CD4-positive, alpha-beta T cell (primary cell): Measurements from ENCODE around the gene SOSTDC1. TPM values are rescaled to one million over a fixed set of nuclear protein-coding genes. Genes with fewer than 3 reads are reported as not detected.

Experiments used
- ATAC-seq: fragments of 200-7000 bp; cut with Tn5 transposase; one replicate; pipeline ENCODE4 v1.10.0; 2022; ENCODE audit warnings: mild to moderate bottlenecking; ENCODE audit not compliant: poor library complexity
- CTCF ChIA-PET: fragments of 350-600 bp; sonication (Branson Sonifier 250); formaldehyde crosslinking; loops from one replicate; lab custom pipeline; 2021; ENCODE audit warnings: antibody characterized with exemption, inconsistent platforms; lab: Charles Lee
- POLR2A ChIA-PET: fragments of 350-600 bp; sonication (Branson Sonifier 250); formaldehyde crosslinking; loops from one replicate; lab custom pipeline; 2021; ENCODE audit warnings: antibody characterized with exemption, inconsistent platforms; lab: Charles Lee
- DNase-seq, 14 experiments: peaks; one replicate each; pipeline ENCODE4 v3.0.0-alpha.2; 2013 to 2020; ENCODE audit warnings: mixed read lengths in 2 of 14
- H3K27ac ChIP-seq, 2 donors: one replicate each; pipeline versions ENCODE4 v1.5.1 to v1.7.0; 2013; ENCODE audit warnings: low read length in 2 of 2, low read depth in 1 of 2, mild to moderate bottlenecking in 1 of 2
- H3K27me3 ChIP-seq, 2 experiments: 1 replicate in 1 of 2; 2 replicates in 1 of 2; pipeline versions ENCODE4 v1.6.1 to v1.7.0; 2013; ENCODE audit warnings: low read length in 2 of 2, control low read depth in 1 of 2, mild to moderate bottlenecking in 1 of 2, moderate library complexity in 1 of 2; ENCODE audit not compliant: insufficient read depth in 2 of 2, control insufficient read depth in 1 of 2
- H3K36me3 ChIP-seq: one replicate; pipeline ENCODE4 v1.6.1; 2013; ENCODE audit warnings: low read length, control low read depth; ENCODE audit not compliant: insufficient read depth
- H3K4me1 ChIP-seq: one replicate; pipeline ENCODE4 v1.6.1; 2013; ENCODE audit warnings: low read length, control low read depth; ENCODE audit not compliant: insufficient read depth
- H3K4me3 ChIP-seq: one replicate; pipeline ENCODE4 v1.5.1; 2013; ENCODE audit warnings: mild to moderate bottlenecking, low read length, moderate library complexity
- H3K9me3 ChIP-seq, 2 experiments: 1 replicate in 1 of 2; 2 replicates in 1 of 2; pipeline versions ENCODE4 v1.6.1 to v1.7.0; 2013; ENCODE audit warnings: low read length in 2 of 2, mild to moderate bottlenecking in 2 of 2, control low read depth in 1 of 2, moderate library complexity in 1 of 2; ENCODE audit not compliant: control insufficient read depth in 1 of 2, insufficient read depth in 1 of 2
- H3K27ac Mint-ChIP-seq: one replicate; pipeline ENCODE4 v1.8.0; 2020; ENCODE audit warnings: mixed read lengths
- H3K27me3 Mint-ChIP-seq: one replicate; pipeline ENCODE4 v1.8.0; 2021; ENCODE audit warnings: mixed read lengths
- H3K36me3 Mint-ChIP-seq: one replicate; pipeline ENCODE4 v1.8.0; 2021; ENCODE audit warnings: low read depth, mixed read lengths
- H3K4me1 Mint-ChIP-seq: one replicate; pipeline ENCODE4 v1.8.0; 2021; ENCODE audit warnings: low read depth, mixed read lengths
- H3K4me3 Mint-ChIP-seq: one replicate; pipeline ENCODE4 v1.8.0; 2020; ENCODE audit warnings: mild to moderate bottlenecking, mixed read lengths
- H3K9me3 Mint-ChIP-seq: one replicate; pipeline ENCODE4 v1.8.0; 2020; ENCODE audit warnings: mixed read lengths
- intact Hi-C, 2 experiments: fragments of 100-400 bp; cut with DNase I in 1 of 2; cut with micrococcal nuclease in 1 of 2; formaldehyde crosslinking; loops; one replicate each; pipeline versions ENCODE4 v1.15.1 to v1.9.0; 2023 to 2025; cut with DNase I, micrococcal nuclease
- total RNA-seq, 174 experiments: library from RNA in 2 of 174; stranded (reverse) in 2 of 174; gene quantifications; one replicate each; pipeline ENCODE4 v1.2.3 and lab custom pipeline; 2021 to 2026
- TF ChIP-seq, protein P1 (sequence below): fragments of 200-600 bp; IDR thresholded peaks from one replicate; pipeline ENCODE4 v1.8.0; 2022; ENCODE audit warnings: antibody characterized with exemption, mild to moderate bottlenecking

SOSTDC1 gene
- total RNA-seq, 2 experiments from 2014 or later, result not detected

DNA sequence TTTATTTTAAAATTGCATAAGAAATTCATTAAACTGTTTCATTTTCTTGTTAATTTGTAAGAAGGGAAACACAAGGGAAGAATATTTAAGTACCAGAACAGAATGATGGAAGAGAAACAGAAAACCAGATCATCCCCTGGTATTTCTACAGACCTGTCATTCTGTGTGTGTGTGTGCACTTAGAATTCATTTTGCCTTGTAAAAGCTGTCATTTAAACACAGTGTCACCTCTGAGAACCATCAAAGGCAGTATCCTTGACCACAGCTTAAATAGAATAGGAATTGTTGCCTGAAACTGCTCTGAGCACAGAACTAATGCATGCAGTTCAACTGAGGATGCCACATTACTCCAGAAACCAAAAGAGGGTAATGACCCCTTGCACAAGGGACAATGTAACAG, 37.4 kb downstream of the SOSTDC1 start:
- Histone ChIP-seq H3K27me3 (no peaks in the 10 kb centered on the region), H3K27ac (no peak overlapping the region), H3K36me3 (no peaks in the 10 kb centered on the region), H3K4me3 (no peak overlapping the region), H3K9me3 (no peaks in the 10 kb centered on the region), H3K4me1 (no peaks in the 10 kb centered on the region)
- ATAC-seq (no peak), DNase-seq (no peak)
- H3K27ac Mint-ChIP-seq, result no peak overlapping the region
- ChIA-PET POLR2A (no interaction called here), CTCF (no interaction called here)
- H3K36me3 Mint-ChIP-seq, result no peaks in the 10 kb centered on the region
- no peak overlapping the region for H3K4me3 Mint-ChIP-seq
- H3K27me3 Mint-ChIP-seq, result no peaks in the 10 kb centered on the region
- intact Hi-C loops, result no loop called here
- H3K4me1 Mint-ChIP-seq, result no peaks in the 10 kb centered on the region
- H3K9me3 Mint-ChIP-seq, result no peaks in the 10 kb centered on the region
- TF ChIP-seq, protein P1, sequence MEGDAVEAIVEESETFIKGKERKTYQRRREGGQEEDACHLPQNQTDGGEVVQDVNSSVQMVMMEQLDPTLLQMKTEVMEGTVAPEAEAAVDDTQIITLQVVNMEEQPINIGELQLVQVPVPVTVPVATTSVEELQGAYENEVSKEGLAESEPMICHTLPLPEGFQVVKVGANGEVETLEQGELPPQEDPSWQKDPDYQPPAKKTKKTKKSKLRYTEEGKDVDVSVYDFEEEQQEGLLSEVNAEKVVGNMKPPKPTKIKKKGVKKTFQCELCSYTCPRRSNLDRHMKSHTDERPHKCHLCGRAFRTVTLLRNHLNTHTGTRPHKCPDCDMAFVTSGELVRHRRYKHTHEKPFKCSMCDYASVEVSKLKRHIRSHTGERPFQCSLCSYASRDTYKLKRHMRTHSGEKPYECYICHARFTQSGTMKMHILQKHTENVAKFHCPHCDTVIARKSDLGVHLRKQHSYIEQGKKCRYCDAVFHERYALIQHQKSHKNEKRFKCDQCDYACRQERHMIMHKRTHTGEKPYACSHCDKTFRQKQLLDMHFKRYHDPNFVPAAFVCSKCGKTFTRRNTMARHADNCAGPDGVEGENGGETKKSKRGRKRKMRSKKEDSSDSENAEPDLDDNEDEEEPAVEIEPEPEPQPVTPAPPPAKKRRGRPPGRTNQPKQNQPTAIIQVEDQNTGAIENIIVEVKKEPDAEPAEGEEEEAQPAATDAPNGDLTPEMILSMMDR, result no peak

- TF ChIP-seq, protein P1, result no peak
- Mint-ChIP-seq H3K4me3 (no peak overlapping the region), H3K4me1 (peaks cover 23% of the 10 kb centered on the region), H3K27me3 (no peaks in the 10 kb centered on the region), H3K27ac (no peak overlapping the region), H3K9me3 (no peaks in the 10 kb centered on the region), H3K36me3 (no peaks in the 10 kb centered on the region)
- CTCF ChIA-PET, result no interaction called here
- no peak overlapping the region for H3K27ac ChIP-seq
- peaks cover 14% of the 10 kb centered on the region for H3K4me1 ChIP-seq
- intact Hi-C loops, result loop anchor here (5.0 kb wide), 2 partner anchors 139 to 224 kb away; partner anchors contain the start of genes ANKMY2 (in 2 of the 2) and BZW2 (in 2 of the 2)
- H3K9me3 ChIP-seq, result no peaks in the 10 kb centered on the region
- POLR2A ChIA-PET, result no interaction called here
- H3K36me3 ChIP-seq, result no peaks in the 10 kb centered on the region
- DNase-seq, result no peak
- no peak overlapping the region for H3K4me3 ChIP-seq
- H3K27me3 ChIP-seq, result no peaks in the 10 kb centered on the region
- ATAC-seq, result no peak
These were observed 41.8 kb downstream of the SOSTDC1 start for GRCh38 chr7:16423761-16424160.

GRCh38 chr7:16422917-16423316, 42.6 kb downstream of the SOSTDC1 start:
- ChIA-PET POLR2A (interaction anchor here (3.1 kb wide), 1 partner anchor 223 kb away, joined by 42 read pairs; the partner anchor contains the start of genes ANKMY2 and BZW2), CTCF (no interaction called here)
- no peaks in the 10 kb centered on the region for H3K27me3 ChIP-seq
- peaks cover 14% of the 10 kb centered on the region for H3K4me1 ChIP-seq
- Mint-ChIP-seq H3K9me3 (no peaks in the 10 kb centered on the region), H3K27ac (peak overlapping the region; percentile 62), H3K36me3 (no peaks in the 10 kb centered on the region), H3K4me1 (peaks cover 23% of the 10 kb centered on the region), H3K27me3 (no peaks in the 10 kb centered on the region), H3K4me3 (peak overlapping the region; percentile 32)
- no peak for ATAC-seq
- H3K36me3 ChIP-seq, result no peaks in the 10 kb centered on the region
- TF ChIP-seq, protein P1, result no peak
- no peak overlapping the region for H3K27ac ChIP-seq
- H3K4me3 ChIP-seq, result no peak overlapping the region
- peak in 1 of 14 experiments; percentile 13 for DNase-seq
- H3K9me3 ChIP-seq, result no peaks in the 10 kb centered on the region
- intact Hi-C loops, result loop anchor here (5.0 kb wide), 2 partner anchors 139 to 224 kb away; partner anchors contain the start of genes ANKMY2 (in 2 of the 2) and BZW2 (in 2 of the 2)
